ENCODE measurements around the gene PPP2R5D. TPM values are rescaled to one million over a fixed set of nuclear protein-coding genes. Genes with fewer than 3 reads are reported as not detected.

The PPP2R5D gene
- total and polyA plus RNA-seq, 9 of the 15 experiments (the other 6 are each of a cell fraction or from before 2014, with no cell fraction given), result 1.3 to 96.1 (median 38.4) TPM

- no peak for TF ChIP-seq TEAD4 (IDR thresholded peaks at IDR 0.05; ENCODE audit: low read length)
- TF ChIP-seq TEAD4 (CRISPR knock-in tag; IDR thresholded peaks at IDR 0.05; ENCODE audit: borderline replicate concordance), result no peak
- no peak for TF ChIP-seq ZEB2 (IDR thresholded peaks at IDR 0.05)
- TF ChIP-seq CAMTA2 (CRISPR knock-in tag; conservative IDR thresholded peaks at IDR 0.05), result no peak
- TF ChIP-seq, protein P1, sequence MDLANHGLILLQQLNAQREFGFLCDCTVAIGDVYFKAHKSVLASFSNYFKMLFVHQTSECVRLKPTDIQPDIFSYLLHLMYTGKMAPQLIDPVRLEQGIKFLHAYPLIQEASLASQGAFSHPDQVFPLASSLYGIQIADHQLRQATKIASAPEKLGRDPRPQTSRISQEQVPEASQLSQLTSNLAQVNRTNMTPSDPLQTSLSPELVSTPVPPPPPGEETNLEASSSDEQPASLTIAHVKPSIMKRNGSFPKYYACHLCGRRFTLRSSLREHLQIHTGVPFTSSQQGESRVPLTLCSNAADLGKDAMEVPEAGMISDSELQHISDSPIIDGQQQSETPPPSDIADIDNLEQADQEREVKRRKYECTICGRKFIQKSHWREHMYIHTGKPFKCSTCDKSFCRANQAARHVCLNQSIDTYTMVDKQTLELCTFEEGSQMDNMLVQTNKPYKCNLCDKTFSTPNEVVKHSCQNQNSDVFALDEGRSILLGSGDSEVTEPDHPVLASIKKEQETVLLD (IDR thresholded peaks at IDR 0.05), result no peak
- no peak for TF ChIP-seq HSF4 (CRISPR knock-in tag; IDR thresholded peaks at IDR 0.05; ENCODE audit: borderline replicate concordance)
- TF ChIP-seq, protein P2, sequence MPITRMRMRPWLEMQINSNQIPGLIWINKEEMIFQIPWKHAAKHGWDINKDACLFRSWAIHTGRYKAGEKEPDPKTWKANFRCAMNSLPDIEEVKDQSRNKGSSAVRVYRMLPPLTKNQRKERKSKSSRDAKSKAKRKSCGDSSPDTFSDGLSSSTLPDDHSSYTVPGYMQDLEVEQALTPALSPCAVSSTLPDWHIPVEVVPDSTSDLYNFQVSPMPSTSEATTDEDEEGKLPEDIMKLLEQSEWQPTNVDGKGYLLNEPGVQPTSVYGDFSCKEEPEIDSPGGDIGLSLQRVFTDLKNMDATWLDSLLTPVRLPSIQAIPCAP (CRISPR knock-in tag; IDR thresholded peaks at IDR 0.05; ENCODE audit: borderline replicate concordance), result no peak
- peak; percentile 93 for TF ChIP-seq HMGN3 (IDR thresholded peaks at IDR 0.05; ENCODE audit: borderline replicate concordance, extremely low read depth, insufficient read length, low read depth, low read length)
- no peak for TF ChIP-seq DNMT1 (IDR thresholded peaks at IDR 0.05)
- no peak for TF ChIP-seq FOXA1 (IDR thresholded peaks at IDR 0.05; ENCODE audit: borderline replicate concordance)
- TF ChIP-seq ELF4 (CRISPR knock-in tag; IDR thresholded peaks at IDR 0.05), result no peak
- no peak for TF ChIP-seq SRSF3 (IDR thresholded peaks at IDR 0.05; ENCODE audit: insufficient read depth, low read length)
- no peak for TF ChIP-seq CBFA2T2 (conservative IDR thresholded peaks at IDR 0.05)
- no peak for TF ChIP-seq ZNF277 (CRISPR knock-in tag; IDR thresholded peaks at IDR 0.05; ENCODE audit: borderline replicate concordance)
- peak; percentile 55; the same call in 1 of the 2 replicates for TF ChIP-seq RB1 (IDR thresholded peaks at IDR 0.05; ENCODE audit: low read depth)
- TF ChIP-seq SMARCE1 (IDR thresholded peaks at IDR 0.05), result peak; percentile 44; the same call in 1 of the 2 replicates
- TF ChIP-seq TRIM28 (IDR thresholded peaks at IDR 0.05), result 0 out of 2 replicates have a peak, but pooled peaks have one; percentile 43
- no peak for TF ChIP-seq DLX4 (CRISPR knock-in tag; IDR thresholded peaks at IDR 0.05)
- TF ChIP-seq MECOM (CRISPR knock-in tag; IDR thresholded peaks at IDR 0.05), result no peak
These were observed at the start of gene PPP2R5D (continued) for GRCh38 chr6:42984001-42984923.

All from K562 (cell line).